Measurements from ENCODE around the gene C16orf74.

DNA sequence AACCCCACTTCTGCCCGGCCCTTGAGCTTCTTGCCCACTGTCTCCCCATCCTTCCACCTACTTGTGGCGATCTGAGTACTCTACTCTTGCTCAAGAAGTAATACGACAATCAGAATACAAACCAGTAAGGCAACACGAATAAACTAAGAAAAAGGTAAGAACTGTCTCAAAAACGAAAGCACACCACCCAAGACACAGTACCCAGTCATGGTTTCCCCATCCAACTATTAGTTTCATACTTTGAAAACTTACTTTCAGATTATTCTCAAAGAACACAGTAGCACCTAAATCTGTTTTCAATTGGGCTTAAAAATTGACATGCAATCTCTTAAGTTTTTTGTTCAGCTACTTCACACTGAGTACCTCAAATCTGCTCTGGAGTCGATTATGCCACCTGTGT is 76.1 kb downstream of the C16orf74 start:
- TF ChIP-seq, protein P1, sequence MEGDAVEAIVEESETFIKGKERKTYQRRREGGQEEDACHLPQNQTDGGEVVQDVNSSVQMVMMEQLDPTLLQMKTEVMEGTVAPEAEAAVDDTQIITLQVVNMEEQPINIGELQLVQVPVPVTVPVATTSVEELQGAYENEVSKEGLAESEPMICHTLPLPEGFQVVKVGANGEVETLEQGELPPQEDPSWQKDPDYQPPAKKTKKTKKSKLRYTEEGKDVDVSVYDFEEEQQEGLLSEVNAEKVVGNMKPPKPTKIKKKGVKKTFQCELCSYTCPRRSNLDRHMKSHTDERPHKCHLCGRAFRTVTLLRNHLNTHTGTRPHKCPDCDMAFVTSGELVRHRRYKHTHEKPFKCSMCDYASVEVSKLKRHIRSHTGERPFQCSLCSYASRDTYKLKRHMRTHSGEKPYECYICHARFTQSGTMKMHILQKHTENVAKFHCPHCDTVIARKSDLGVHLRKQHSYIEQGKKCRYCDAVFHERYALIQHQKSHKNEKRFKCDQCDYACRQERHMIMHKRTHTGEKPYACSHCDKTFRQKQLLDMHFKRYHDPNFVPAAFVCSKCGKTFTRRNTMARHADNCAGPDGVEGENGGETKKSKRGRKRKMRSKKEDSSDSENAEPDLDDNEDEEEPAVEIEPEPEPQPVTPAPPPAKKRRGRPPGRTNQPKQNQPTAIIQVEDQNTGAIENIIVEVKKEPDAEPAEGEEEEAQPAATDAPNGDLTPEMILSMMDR (IDR thresholded peaks at IDR 0.05): no peak
- no peak for TF ChIP-seq POLR2AphosphoS5 (IDR thresholded peaks at IDR 0.05)
- TF ChIP-seq POLR2A (IDR thresholded peaks at IDR 0.05): no peak
- TF ChIP-seq EP300 (IDR thresholded peaks at IDR 0.05): no peak
